SK-N-MC (cell line): Measurements from ENCODE around the gene RGSL1.

Experiments used
- EZH2 ChIP-seq: fragments of 200-600 bp; sonication (generic); IDR thresholded peaks from one replicate; pipeline ENCODE4 v1.6.1; 2017; ENCODE audit warnings: antibody characterized with exemption
- FOXP2 ChIP-seq: optimal IDR thresholded peaks from 2 replicates; pipeline ENCODE3; 2011; ENCODE audit warnings: mild to moderate bottlenecking, moderate library complexity; ENCODE audit not compliant: insufficient read depth; ENCODE audit errors: extremely low read length, control extremely low read depth
- POLR2AphosphoS5 ChIP-seq: IDR thresholded peaks from 2 replicates; pipeline ENCODE4 v1.6.1; 2012; ENCODE audit warnings: mild to moderate bottlenecking, low read depth, low read length, borderline replicate concordance

- TF ChIP-seq POLR2AphosphoS5 (no peak), EZH2 (no peak), FOXP2 (no peak)
These were observed 153.1 kb downstream of the RGSL1 start for GRCh38 chr1:182602935-182603645.
